Measurements from ENCODE around the gene FAM53C.

FAM53C gene

DNA sequence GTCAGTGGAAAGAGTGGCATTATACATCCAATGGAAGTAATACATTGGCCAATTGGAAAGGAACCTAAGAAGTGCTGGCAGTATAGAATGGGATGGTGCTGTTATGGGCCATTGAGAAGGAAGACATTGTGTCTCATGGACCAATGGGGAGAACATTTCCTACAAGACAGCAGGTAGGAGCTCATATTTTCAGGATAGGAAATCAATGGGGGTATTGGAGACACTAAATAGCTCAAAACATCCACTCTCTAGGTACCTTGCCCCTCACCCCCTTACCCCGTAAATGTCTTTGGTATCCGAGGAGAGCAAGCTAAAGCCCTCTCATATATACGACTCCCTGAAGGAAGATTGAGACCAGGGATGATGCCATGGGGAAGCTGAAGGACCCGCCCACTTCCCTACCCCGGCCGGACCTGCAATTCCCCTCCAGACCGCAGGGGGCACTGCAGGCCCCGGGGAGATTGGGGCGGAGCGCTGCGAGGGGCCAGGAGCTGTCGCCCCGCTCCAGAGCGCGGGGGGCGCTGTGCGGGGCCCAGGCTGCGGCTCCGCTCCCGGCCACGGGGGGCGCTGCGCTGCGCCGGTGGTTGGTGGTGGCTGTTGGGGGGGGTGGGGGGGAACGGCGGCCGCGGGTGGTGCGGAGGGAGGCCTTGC is 14.1 kb downstream of the FAM53C start, which contains the start of gene KDM3B:
TSS of gene KDM3B (plus strand) at position 615 of the 651 bp plus-strand sequence. CDS start 111 bp downstream, outside the sequence.
- H2BK15ac ChIP-seq (replicated peaks; ENCODE audit: low read depth): no peak within 1 kb of the TSS
- peak within 1 kb of the TSS; percentile 34 for H3K4me2 ChIP-seq (ENCODE audit: low read length)
- peak within 1 kb of the TSS; percentile 88 for H4K8ac ChIP-seq (ENCODE audit: low read depth, low read length)
- peak within 1 kb of the TSS; percentile 69 for H2BK120ac ChIP-seq (ENCODE audit: low read depth, low read length)
- no peaks in the 10 kb centered on the region for H3K27me3 ChIP-seq (ENCODE audit: insufficient read depth, low read length, poor library complexity)
- peak within 1 kb of the TSS; percentile 92 for H3K4me3 ChIP-seq (ENCODE audit: low read length)
- peak within 1 kb of the TSS; percentile 85 for H3K23ac ChIP-seq (ENCODE audit: low read length)
- peak within 1 kb of the TSS; percentile 94 for H3K9ac ChIP-seq (ENCODE audit: low read length)
- peak within 1 kb of the TSS; percentile 95 for H3K27ac ChIP-seq (ENCODE audit: low read depth, low read length)
- peaks cover 9% of the 10 kb centered on the region for H3K36me3 ChIP-seq (ENCODE audit: control insufficient read depth, insufficient read depth, low read length)
- WGBS (ENCODE audit: extremely low coverage, insufficient coverage, low lambda C conversion rate): no CpG with 5 or more reads among the region's 30 CpGs
- H2BK5ac ChIP-seq (ENCODE audit: low read length): no peak within 1 kb of the TSS
- H3K56ac ChIP-seq (ENCODE audit: low read length): peak within 1 kb of the TSS; percentile 95
- peak within 1 kb of the TSS; percentile 100 for H3K18ac ChIP-seq (ENCODE audit: low read length)
- DNase-seq: peak; percentile 93
- H3K79me2 ChIP-seq (ENCODE audit: control insufficient read depth, insufficient read depth, low read length): peaks cover 35% of the 10 kb centered on the region
- peaks cover 8% of the 10 kb centered on the region for H3K4me1 ChIP-seq (ENCODE audit: control insufficient read depth, low read depth, low read length)
- H2AK5ac ChIP-seq (ENCODE audit: low read length): no peak within 1 kb of the TSS
- peaks cover 6% of the 10 kb centered on the region for H3K79me1 ChIP-seq (ENCODE audit: low read length)
- no peak within 1 kb of the TSS for H4K5ac ChIP-seq (ENCODE audit: low read length)
- H3K4ac ChIP-seq (ENCODE audit: low read depth, low read length): peak within 1 kb of the TSS; percentile 98

DNA sequence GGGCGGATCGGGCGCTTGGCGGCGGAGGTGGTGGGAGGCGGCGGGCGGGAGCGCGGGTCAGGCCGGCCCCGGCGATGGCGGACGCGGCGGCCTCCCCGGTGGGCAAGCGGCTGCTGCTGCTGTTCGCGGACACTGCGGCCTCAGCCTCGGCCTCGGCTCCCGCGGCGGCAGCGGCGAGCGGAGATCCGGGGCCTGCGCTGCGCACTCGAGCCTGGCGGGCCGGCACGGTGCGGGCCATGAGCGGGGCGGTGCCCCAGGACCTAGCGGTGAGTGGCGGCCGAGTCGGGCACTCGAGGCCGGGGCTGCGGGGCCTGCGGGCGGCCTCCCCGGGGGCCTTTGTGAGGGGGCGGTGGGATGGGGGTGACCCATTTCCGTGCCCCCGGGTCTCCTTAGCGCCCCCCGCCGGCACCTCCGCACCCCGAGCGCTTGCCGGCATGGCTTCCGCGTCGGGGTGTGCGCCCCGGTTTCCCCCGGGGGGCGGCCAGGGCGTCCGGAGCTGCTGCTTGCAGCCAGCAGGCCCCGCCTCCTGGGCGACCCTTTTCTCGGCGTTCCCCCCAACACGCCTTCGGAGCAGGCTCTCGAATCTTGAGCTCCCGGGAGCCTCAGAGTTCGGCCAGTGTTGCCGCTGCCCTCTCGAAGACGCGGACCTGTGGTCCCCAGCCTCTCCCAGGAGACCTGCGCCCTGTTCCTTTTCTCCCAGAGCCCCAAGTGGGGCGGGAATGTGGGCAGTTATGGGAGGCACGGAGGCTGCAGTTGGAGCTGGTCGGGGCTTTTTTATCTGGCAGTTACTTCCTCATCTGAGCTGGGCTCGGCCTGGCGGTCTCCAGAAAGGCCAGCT is 14.9 kb downstream of the FAM53C start:
- H3K27me3 ChIP-seq (ENCODE audit: insufficient read depth, low read length, poor library complexity): no peaks in the 10 kb centered on the region
- peak overlapping the region; percentile 34 for H3K4me2 ChIP-seq (ENCODE audit: low read length)
- peak; percentile 82 for DNase-seq
- H3K79me2 ChIP-seq (ENCODE audit: control insufficient read depth, insufficient read depth, low read length): peaks cover 39% of the 10 kb centered on the region
- peak overlapping the region; percentile 95 for H3K56ac ChIP-seq (ENCODE audit: low read length)
- peak overlapping the region; percentile 100 for H3K18ac ChIP-seq (ENCODE audit: low read length)
- H2BK15ac ChIP-seq (replicated peaks; ENCODE audit: low read depth): no peak overlapping the region
- peak overlapping the region; percentile 92 for H3K4me3 ChIP-seq (ENCODE audit: low read length)
- H2BK120ac ChIP-seq (ENCODE audit: low read depth, low read length): peak overlapping the region; percentile 69
- H3K27ac ChIP-seq (ENCODE audit: low read depth, low read length): peak overlapping the region; percentile 95
- peak overlapping the region; percentile 98 for H3K4ac ChIP-seq (ENCODE audit: low read depth, low read length)
- H3K23ac ChIP-seq (ENCODE audit: low read length): peak overlapping the region; percentile 85
- H2BK5ac ChIP-seq (ENCODE audit: low read length): no peak overlapping the region
- no CpG with 5 or more reads among the region's 88 CpGs for WGBS (ENCODE audit: extremely low coverage, insufficient coverage, low lambda C conversion rate)
- peaks cover 5% of the 10 kb centered on the region for H3K79me1 ChIP-seq (ENCODE audit: low read length)
- H3K4me1 ChIP-seq (ENCODE audit: control insufficient read depth, low read depth, low read length): peaks cover 8% of the 10 kb centered on the region
- no peak overlapping the region for H2AK5ac ChIP-seq (ENCODE audit: low read length)
- no peak overlapping the region for H4K5ac ChIP-seq (ENCODE audit: low read length)
- H3K36me3 ChIP-seq (ENCODE audit: control insufficient read depth, insufficient read depth, low read length): peaks cover 5% of the 10 kb centered on the region
- H4K8ac ChIP-seq (ENCODE audit: low read depth, low read length): peak overlapping the region; percentile 88
- H3K9ac ChIP-seq (ENCODE audit: low read length): peak overlapping the region; percentile 94

DNA sequence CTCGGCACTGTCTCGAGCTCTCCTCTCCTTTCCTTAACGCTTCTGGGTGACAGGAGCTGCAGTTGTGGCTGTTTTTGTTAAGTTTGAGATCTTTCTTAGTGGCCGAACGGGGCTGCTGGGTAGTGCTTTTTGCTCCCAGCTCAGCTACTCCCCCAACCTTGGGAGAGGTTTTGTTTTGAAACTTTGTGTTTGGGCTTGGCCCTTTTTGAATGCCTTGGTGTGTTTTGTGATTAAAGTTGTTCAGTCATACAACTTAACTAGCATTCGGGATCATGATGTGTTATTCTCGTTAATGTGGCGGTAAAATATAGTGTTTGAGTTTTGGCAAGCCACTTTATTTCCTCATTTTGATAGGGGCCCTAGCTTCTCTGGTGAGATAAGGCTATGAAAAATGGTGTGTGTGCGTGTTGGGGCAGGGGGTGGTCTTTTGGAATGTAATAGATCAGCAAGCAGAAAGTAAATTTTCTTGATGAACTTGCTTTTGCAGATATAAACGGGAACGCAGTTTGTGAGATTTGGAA is 15.6 kb downstream of the FAM53C start:
- H3K79me2 ChIP-seq (ENCODE audit: control insufficient read depth, insufficient read depth, low read length): peaks cover 40% of the 10 kb centered on the region
- H4K5ac ChIP-seq (ENCODE audit: low read length): no peak overlapping the region
- no peak overlapping the region for H2AK5ac ChIP-seq (ENCODE audit: low read length)
- H3K4me3 ChIP-seq (ENCODE audit: low read length): peak overlapping the region; percentile 92
- peaks cover 8% of the 10 kb centered on the region for H3K4me1 ChIP-seq (ENCODE audit: control insufficient read depth, low read depth, low read length)
- H3K27me3 ChIP-seq (ENCODE audit: insufficient read depth, low read length, poor library complexity): no peaks in the 10 kb centered on the region
- no peak overlapping the region for H2BK5ac ChIP-seq (ENCODE audit: low read length)
- peak overlapping the region; percentile 98 for H3K4ac ChIP-seq (ENCODE audit: low read depth, low read length)
- peak overlapping the region; percentile 100 for H3K18ac ChIP-seq (ENCODE audit: low read length)
- no peak overlapping the region for H3K23ac ChIP-seq (ENCODE audit: low read length)
- peak overlapping the region; percentile 95 for H3K56ac ChIP-seq (ENCODE audit: low read length)
- H4K8ac ChIP-seq (ENCODE audit: low read depth, low read length): peak overlapping the region; percentile 88
- peak overlapping the region; percentile 94 for H3K9ac ChIP-seq (ENCODE audit: low read length)
- H3K4me2 ChIP-seq (ENCODE audit: low read length): peak overlapping the region; percentile 34
- H3K27ac ChIP-seq (ENCODE audit: low read depth, low read length): peak overlapping the region; percentile 95
- peaks cover 2% of the 10 kb centered on the region for H3K36me3 ChIP-seq (ENCODE audit: control insufficient read depth, insufficient read depth, low read length)
- peaks cover 4% of the 10 kb centered on the region for H3K79me1 ChIP-seq (ENCODE audit: low read length)
- no CpG with 5 or more reads among the region's 11 CpGs for WGBS (ENCODE audit: extremely low coverage, insufficient coverage, low lambda C conversion rate)
- no peak overlapping the region for H2BK120ac ChIP-seq (ENCODE audit: low read depth, low read length)
- DNase-seq: no peak
- H2BK15ac ChIP-seq (replicated peaks; ENCODE audit: low read depth): no peak overlapping the region

DNA sequence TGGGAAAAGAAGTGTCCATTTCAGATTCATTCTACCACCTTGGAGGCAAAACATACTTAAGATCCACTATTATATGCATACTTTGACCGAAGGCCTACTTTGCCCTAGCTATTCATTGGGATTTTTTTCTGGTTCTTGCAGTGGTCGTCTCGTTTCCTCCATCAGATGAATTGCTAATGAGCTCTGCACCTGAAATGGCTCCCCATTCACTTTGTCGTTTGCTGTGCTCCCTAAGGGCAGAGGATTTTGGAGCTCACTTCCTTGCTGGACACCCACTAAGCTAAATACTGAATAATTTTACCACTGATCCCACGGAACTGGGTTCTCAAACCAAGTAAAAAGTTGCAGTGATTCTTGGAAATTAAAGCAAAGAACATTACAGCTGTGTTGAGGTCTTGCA is 16.3 kb downstream of the FAM53C start:
- Histone ChIP-seq H3K4me2 (ENCODE audit: low read length) (peak overlapping the region; percentile 34), H2BK15ac (replicated peaks; ENCODE audit: low read depth) (no peak overlapping the region), H4K5ac (ENCODE audit: low read length) (no peak overlapping the region), H3K56ac (ENCODE audit: low read length) (no peak overlapping the region), H2AK5ac (ENCODE audit: low read length) (no peak overlapping the region), H3K4me3 (ENCODE audit: low read length) (no peak overlapping the region), H3K27ac (ENCODE audit: low read depth, low read length) (no peak overlapping the region), H3K4me1 (ENCODE audit: control insufficient read depth, low read depth, low read length) (peaks cover 8% of the 10 kb centered on the region), H3K79me1 (ENCODE audit: low read length) (peaks cover 4% of the 10 kb centered on the region), H3K4ac (ENCODE audit: low read depth, low read length) (no peak overlapping the region), H3K27me3 (ENCODE audit: insufficient read depth, low read length, poor library complexity) (no peaks in the 10 kb centered on the region), H3K23ac (ENCODE audit: low read length) (no peak overlapping the region), H3K9ac (ENCODE audit: low read length) (peak overlapping the region; percentile 94), H3K36me3 (ENCODE audit: control insufficient read depth, insufficient read depth, low read length) (no peaks in the 10 kb centered on the region), H2BK5ac (ENCODE audit: low read length) (no peak overlapping the region), H2BK120ac (ENCODE audit: low read depth, low read length) (no peak overlapping the region), H4K8ac (ENCODE audit: low read depth, low read length) (no peak overlapping the region), H3K79me2 (ENCODE audit: control insufficient read depth, insufficient read depth, low read length) (peaks cover 43% of the 10 kb centered on the region), H3K18ac (ENCODE audit: low read length) (no peak overlapping the region)
- DNase-seq: no peak
- WGBS (ENCODE audit: extremely low coverage, insufficient coverage, low lambda C conversion rate): no CpG with 5 or more reads among the region's 5 CpGs

DNA sequence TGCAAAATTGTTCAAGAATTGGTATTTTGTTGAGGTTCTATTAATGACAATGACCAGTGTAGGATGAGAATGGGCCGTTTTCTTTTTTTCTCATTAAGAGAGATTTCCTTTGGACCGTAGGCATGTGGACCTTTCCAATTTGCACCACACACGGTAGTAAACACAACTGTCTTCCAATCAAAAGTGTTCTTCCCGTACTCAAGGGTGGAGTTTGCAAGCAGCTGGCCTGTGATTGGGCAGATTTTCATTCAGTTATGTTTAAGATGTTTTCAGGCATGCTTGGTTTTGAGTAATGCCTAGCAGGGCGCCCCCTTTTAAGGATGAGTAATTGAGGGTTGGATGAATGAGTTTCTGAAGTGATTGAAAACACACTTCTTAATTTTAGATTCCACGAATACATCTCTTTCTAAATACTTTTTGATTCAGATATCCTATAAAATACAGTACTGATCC is 16.9 kb downstream of the FAM53C start:
- peaks cover 48% of the 10 kb centered on the region for H3K79me2 ChIP-seq (ENCODE audit: control insufficient read depth, insufficient read depth, low read length)
- no peak overlapping the region for H3K4ac ChIP-seq (ENCODE audit: low read depth, low read length)
- peak; percentile 88 for DNase-seq
- H2BK5ac ChIP-seq (ENCODE audit: low read length): no peak overlapping the region
- H2AK5ac ChIP-seq (ENCODE audit: low read length): no peak overlapping the region
- peaks cover 8% of the 10 kb centered on the region for H3K4me1 ChIP-seq (ENCODE audit: control insufficient read depth, low read depth, low read length)
- no peaks in the 10 kb centered on the region for H3K36me3 ChIP-seq (ENCODE audit: control insufficient read depth, insufficient read depth, low read length)
- H3K27ac ChIP-seq (ENCODE audit: low read depth, low read length): no peak overlapping the region
- no peak overlapping the region for H2BK15ac ChIP-seq (replicated peaks; ENCODE audit: low read depth)
- no CpG with 5 or more reads among the region's 6 CpGs for WGBS (ENCODE audit: extremely low coverage, insufficient coverage, low lambda C conversion rate)
- no peak overlapping the region for H4K5ac ChIP-seq (ENCODE audit: low read length)
- no peak overlapping the region for H4K8ac ChIP-seq (ENCODE audit: low read depth, low read length)
- no peak overlapping the region for H3K23ac ChIP-seq (ENCODE audit: low read length)
- H3K4me3 ChIP-seq (ENCODE audit: low read length): no peak overlapping the region
- peaks cover 4% of the 10 kb centered on the region for H3K79me1 ChIP-seq (ENCODE audit: low read length)
- H3K27me3 ChIP-seq (ENCODE audit: insufficient read depth, low read length, poor library complexity): no peaks in the 10 kb centered on the region
- no peak overlapping the region for H3K56ac ChIP-seq (ENCODE audit: low read length)
- H3K18ac ChIP-seq (ENCODE audit: low read length): no peak overlapping the region
- no peak overlapping the region for H2BK120ac ChIP-seq (ENCODE audit: low read depth, low read length)
- no peak overlapping the region for H3K9ac ChIP-seq (ENCODE audit: low read length)
- peak overlapping the region; percentile 34 for H3K4me2 ChIP-seq (ENCODE audit: low read length)

Data from mesendoderm (in vitro differentiated cells).